NCI-H460 (cell line): ENCODE data around the gene PCNP. TPM values are rescaled to one million over a fixed set of nuclear protein-coding genes. Genes with fewer than 3 reads are reported as not detected.
"Not testable (repeated sequence)": the region's sequence is repeated elsewhere in the genome, so short reads cannot be mapped to it uniquely, and the experiment has no call there.

Experiments
- DNase-seq: peaks from one replicate; pipeline ENCODE4 v3.0.0-alpha.2; 2016; ENCODE audit warnings: low read depth; ENCODE audit errors: extremely low read depth
- total RNA-seq: library from RNA; depleted of rRNA; stranded (reverse); fragments of >200 nt; shearing (Covaris generic); gene quantifications from 2 replicates; pipeline ENCODE4 v1.2.3, GENCODE V29; 2014

PCNP gene
- total RNA-seq, 1 experiment from 2014 or later, result 97.0 TPM

- DNase-seq, result peak; percentile 86
Measured at GRCh38 chr3:101561630-101562328, 12.2 kb upstream of the PCNP start, which contains the start of gene TRMT10C. TSS of gene TRMT10C (plus strand) at chr3:101561868. CDS start at chr3:101564782, 2,914 bp downstream.

GRCh38 chr3:101567528-101568317 lies 6.3 kb upstream of the PCNP start:
- DNase-seq, result no peak

- DNase-seq, result no peak
Measured at GRCh38 chr3:101571028-101571895, 2.7 kb upstream of the PCNP start.

- peak; percentile 4 for DNase-seq
Measured at GRCh38 chr3:101574388-101575112, 570 bp downstream of the PCNP start.

- no peak for DNase-seq
Measured at GRCh38 chr3:101577286-101577685, 3.3 kb downstream of the PCNP start.

GRCh38 chr3:101588616-101589015 lies 14.6 kb downstream of the PCNP start:
- DNase-seq, result no peak

GRCh38 chr3:101591071-101591470 lies 17.1 kb downstream of the PCNP start:
- DNase-seq, result no peak

GRCh38 chr3:101602731-101603130 lies 28.8 kb downstream of the PCNP start:
- no peak for DNase-seq

GRCh38 chr3:101603184-101603583 lies 29.2 kb downstream of the PCNP start:
- no peak for DNase-seq

- not testable (repeated sequence) for DNase-seq
Measured at GRCh38 chr3:101605398-101605797, 31.4 kb downstream of the PCNP start.

- no peak for DNase-seq
Measured at GRCh38 chr3:101611023-101611422, 37.0 kb downstream of the PCNP start.

- not testable (repeated sequence) for DNase-seq
Measured at GRCh38 chr3:101613014-101613413, 39.0 kb downstream of the PCNP start.

GRCh38 chr3:101615525-101615924 lies 41.5 kb downstream of the PCNP start:
- no peak for DNase-seq

GRCh38 chr3:101617478-101617877 lies 43.5 kb downstream of the PCNP start:
- no peak for DNase-seq

- no peak for DNase-seq
Measured at GRCh38 chr3:101618726-101619125, 44.7 kb downstream of the PCNP start.

GRCh38 chr3:101619734-101620133 lies 45.8 kb downstream of the PCNP start:
- DNase-seq, result no peak

GRCh38 chr3:101623656-101624055 lies 49.7 kb downstream of the PCNP start:
- DNase-seq, result no peak

GRCh38 chr3:101624857-101625256 lies 50.9 kb downstream of the PCNP start:
- DNase-seq, result no peak

- no peak for DNase-seq
Measured at GRCh38 chr3:101625879-101626278, 51.9 kb downstream of the PCNP start.

- DNase-seq, result no peak
Measured at GRCh38 chr3:101629219-101629618, 55.2 kb downstream of the PCNP start.
